MM.1S (cell line): Measurements from ENCODE around the gene CRP.
A peak's percentile ranks its signal among the peaks of the same experiment; 100 is the strongest.

Experiments
- DNase-seq: peaks from one replicate; pipeline ENCODE4 v3.0.0-alpha.2; 2015
- H2AFZ ChIP-seq: fragments of 300-600 bp; sonication (generic); 2 replicates; pipeline ENCODE4 v1.6.0; 2016; ENCODE audit warnings: antibody characterized with exemption, low read length
- H3F3A ChIP-seq: fragments of 300-600 bp; sonication (generic); 2 replicates; pipeline ENCODE4 v1.6.1; 2016; ENCODE audit warnings: mild to moderate bottlenecking, antibody characterized with exemption, low read length, moderate library complexity, mixed read lengths; ENCODE audit not compliant: insufficient read depth
- H3K27ac ChIP-seq: fragments of 300-600 bp; sonication (generic); 2 replicates; pipeline ENCODE4 v1.5.1; 2016; ENCODE audit warnings: mild to moderate bottlenecking, low read length
- H3K27me3 ChIP-seq: fragments of 300-600 bp; sonication (generic); replicated peaks from 2 replicates; pipeline ENCODE4 v1.6.0; 2016; ENCODE audit warnings: low read length; ENCODE audit not compliant: insufficient read depth
- H3K36me3 ChIP-seq: fragments of 300-600 bp; sonication (generic); replicated peaks from 2 replicates; pipeline ENCODE4 v1.6.1; 2016; ENCODE audit warnings: mild to moderate bottlenecking, low read length, mixed read lengths; ENCODE audit not compliant: insufficient read depth
- H3K4me1 ChIP-seq: fragments of 300-600 bp; sonication (generic); 2 replicates; pipeline ENCODE4 v1.6.1; 2016; ENCODE audit warnings: low read length, mixed read lengths
- H3K4me2 ChIP-seq: fragments of 300-600 bp; sonication (generic); 2 replicates; pipeline ENCODE4 v1.6.0; 2016; ENCODE audit warnings: low read depth, low read length
- H3K4me3 ChIP-seq: fragments of 300-600 bp; sonication (generic); 2 replicates; pipeline ENCODE4 v1.5.1; 2016; ENCODE audit warnings: low read length, mixed read lengths
- H3K79me2 ChIP-seq: fragments of 300-600 bp; sonication (generic); 2 replicates; pipeline ENCODE4 v1.6.1; 2016; ENCODE audit warnings: mixed run types, low read length, mixed read lengths
- H3K9ac ChIP-seq: fragments of 300-600 bp; sonication (generic); 2 replicates; pipeline ENCODE4 v1.6.1; 2016; ENCODE audit warnings: low read length, mixed read lengths
- H3K9me2 ChIP-seq: fragments of 300-600 bp; sonication (generic); replicated peaks from 2 replicates; pipeline ENCODE4 v1.6.1; 2016; ENCODE audit warnings: mild to moderate bottlenecking, low read length, mixed read lengths; ENCODE audit not compliant: insufficient read depth
- H3K9me3 ChIP-seq: fragments of 300-600 bp; sonication (generic); replicated peaks from 2 replicates; pipeline ENCODE4 v1.6.1; 2016; ENCODE audit warnings: mild to moderate bottlenecking, low read length, mixed read lengths; ENCODE audit not compliant: insufficient read depth
- H4K20me1 ChIP-seq: fragments of 300-600 bp; sonication (generic); 2 replicates; pipeline ENCODE4 v1.6.1; 2016; ENCODE audit warnings: mild to moderate bottlenecking, low read length, moderate library complexity, mixed read lengths; ENCODE audit not compliant: insufficient read depth
- CTCF ChIP-seq: fragments of 300-600 bp; sonication (generic); IDR thresholded peaks from 2 replicates; pipeline ENCODE4 v1.5.1; 2016; ENCODE audit warnings: antibody characterized with exemption, low read length, mixed read lengths
- EZH2 ChIP-seq: fragments of 300-600 bp; sonication (generic); optimal IDR thresholded peaks from 2 replicates; pipeline ENCODE3; 2017; ENCODE audit warnings: low read depth, mild to moderate bottlenecking, antibody characterized with exemption, low read length, mixed read lengths
- EZH2phosphoT487 ChIP-seq: fragments of 300-600 bp; sonication (generic); IDR thresholded peaks from 2 replicates; pipeline ENCODE4 v1.6.1; 2018; ENCODE audit warnings: antibody characterized with exemption, low read length

CRP gene

GRCh38 chr1:159664247-159664646 lies 50.1 kb downstream of the CRP start:
- H3K27me3 ChIP-seq, result no peaks in the 10 kb centered on the region
- H4K20me1 ChIP-seq, result no peaks in the 10 kb centered on the region
- no peaks in the 10 kb centered on the region for H3K36me3 ChIP-seq
- no peak overlapping the region for H3K4me3 ChIP-seq
- TF ChIP-seq CTCF, result no peak
- no peak for TF ChIP-seq EZH2
- TF ChIP-seq EZH2phosphoT487, result no peak
- H3K79me2 ChIP-seq, result no peaks in the 10 kb centered on the region
- no peaks in the 10 kb centered on the region for H3K4me1 ChIP-seq
- H3K9ac ChIP-seq, result no peak overlapping the region
- no peak overlapping the region for H3K4me2 ChIP-seq
- H3F3A ChIP-seq, result no peaks in the 10 kb centered on the region
- no peaks in the 10 kb centered on the region for H3K9me2 ChIP-seq
- H3K27ac ChIP-seq, result no peak overlapping the region
- DNase-seq, result no peak
- no peak overlapping the region for H2AFZ ChIP-seq
- no peaks in the 10 kb centered on the region; the same call in 1 of the 2 replicates for H3K9me3 ChIP-seq

GRCh38 chr1:159663552-159663951 lies 50.8 kb downstream of the CRP start:
- no peak overlapping the region for H3K9ac ChIP-seq
- H4K20me1 ChIP-seq, result no peaks in the 10 kb centered on the region
- H3K4me2 ChIP-seq, result no peak overlapping the region
- DNase-seq, result peak; percentile 32
- H3K27ac ChIP-seq, result no peak overlapping the region
- no peak overlapping the region for H3K4me3 ChIP-seq
- no peaks in the 10 kb centered on the region; the same call in 1 of the 2 replicates for H3K9me3 ChIP-seq
- TF ChIP-seq EZH2phosphoT487 (no peak), EZH2 (no peak), CTCF (no peak)
- no peaks in the 10 kb centered on the region for H3K9me2 ChIP-seq
- no peaks in the 10 kb centered on the region for H3K4me1 ChIP-seq
- H2AFZ ChIP-seq, result no peak overlapping the region
- H3K27me3 ChIP-seq, result no peaks in the 10 kb centered on the region
- H3F3A ChIP-seq, result no peaks in the 10 kb centered on the region
- H3K36me3 ChIP-seq, result no peaks in the 10 kb centered on the region
- no peaks in the 10 kb centered on the region for H3K79me2 ChIP-seq
